GM12878 (cell line): Measurements from ENCODE around the gene CHST13. TPM values are rescaled to one million over a fixed set of nuclear protein-coding genes. Genes with fewer than 3 reads are reported as not detected.

Source experiments
- EZH2 ChIP-seq: IDR thresholded peaks from 2 replicates; pipeline ENCODE4 v1.6.1; 2012; ENCODE audit warnings: low read depth, mild to moderate bottlenecking, control low read depth, inconsistent platforms, low read length, borderline replicate concordance; ENCODE audit not compliant: control insufficient read depth
- FOXK2 ChIP-seq: fragments of 450-650 bp; IDR thresholded peaks from 2 replicates; pipeline ENCODE4 v1.6.1; 2017; ENCODE audit warnings: mild to moderate bottlenecking, moderate library complexity
- HDAC2 ChIP-seq: fragments of 200-600 bp; sonication (generic); IDR thresholded peaks from 2 replicates; pipeline ENCODE4 v1.6.1; 2017
- RAD21 ChIP-seq: IDR thresholded peaks from 2 replicates; pipeline ENCODE4 v1.6.1; 2011; ENCODE audit warnings: mild to moderate bottlenecking, low read depth, low read length, moderate library complexity; ENCODE audit not compliant: insufficient read depth
- TARDBP ChIP-seq: IDR thresholded peaks from 2 replicates; pipeline ENCODE4 v1.6.1; 2016; ENCODE audit warnings: borderline replicate concordance
- polyA plus RNA-seq, 11 experiments: library from polyadenylated mRNA; depleted of rRNA in 4 of 11; unstranded in 6 of 11; stranded (reverse) in 5 of 11; fragments of >200 nt; fragmentation: Nextera tagmentation in 4 of 11; fragmentation: Illumina TruSeq in 1 of 11; extraction: Ambion mirVana in 4 of 11; extraction: Trizol in 1 of 11; gene quantifications; 1 replicate in 1 of 11; 2 replicates in 10 of 11; pipeline versions ENCODE4 v1.2.1 to v1.2.3, GENCODE V29; 2011 to 2016; ENCODE audit warnings: inconsistent platforms in 2 of 11, missing spikeins in 2 of 11, low read depth in 1 of 11
- total RNA-seq, 4 experiments: library from RNA; depleted of rRNA in 3 of 4; stranded (reverse); fragments of >200 nt in 3 of 4; fragmentation: Illumina TruSeq in 1 of 4; extraction: Trizol in 1 of 4; gene quantifications; 2 replicates each; pipeline versions ENCODE4 v1.2.1 to v1.2.3, GENCODE V29; 2013 to 2021
- TF ChIP-seq, protein P1 (sequence below): IDR thresholded peaks from 2 replicates; pipeline ENCODE4 v1.6.1; 2011; ENCODE audit warnings: low read depth, low read length, improper control_type of control experiment, borderline replicate concordance
- TF ChIP-seq, protein P2 (sequence below): fragments of 450-650 bp; formaldehyde crosslinking; IDR thresholded peaks from 2 replicates; pipeline ENCODE4 v1.4.0; 2022; ENCODE audit warnings: mild to moderate bottlenecking, moderate library complexity
- TF ChIP-seq, protein P3 (sequence below): fragments of 450-650 bp; conservative IDR thresholded peaks from 2 replicates; pipeline ENCODE4 v1.6.1; 2017; ENCODE audit warnings: mild to moderate bottlenecking, moderate library complexity
- TF ChIP-seq, protein P4 (sequence below): IDR thresholded peaks from 2 replicates; pipeline ENCODE4 v1.6.1; 2012; ENCODE audit warnings: improper control_type of control experiment, low read depth, low read length; ENCODE audit not compliant: insufficient replicate concordance

The CHST13 gene
- total and polyA plus RNA-seq, 10 of the 15 experiments (the other 5 are each of a cell fraction or from before 2014, with no cell fraction given), result not detected

- TF ChIP-seq EZH2 (no peak), FOXK2 (no peak), HDAC2 (no peak), RAD21 (no peak), TARDBP (no peak)
- TF ChIP-seq, protein P1, sequence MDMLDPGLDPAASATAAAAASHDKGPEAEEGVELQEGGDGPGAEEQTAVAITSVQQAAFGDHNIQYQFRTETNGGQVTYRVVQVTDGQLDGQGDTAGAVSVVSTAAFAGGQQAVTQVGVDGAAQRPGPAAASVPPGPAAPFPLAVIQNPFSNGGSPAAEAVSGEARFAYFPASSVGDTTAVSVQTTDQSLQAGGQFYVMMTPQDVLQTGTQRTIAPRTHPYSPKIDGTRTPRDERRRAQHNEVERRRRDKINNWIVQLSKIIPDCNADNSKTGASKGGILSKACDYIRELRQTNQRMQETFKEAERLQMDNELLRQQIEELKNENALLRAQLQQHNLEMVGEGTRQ, result no peak
- TF ChIP-seq, protein P2, sequence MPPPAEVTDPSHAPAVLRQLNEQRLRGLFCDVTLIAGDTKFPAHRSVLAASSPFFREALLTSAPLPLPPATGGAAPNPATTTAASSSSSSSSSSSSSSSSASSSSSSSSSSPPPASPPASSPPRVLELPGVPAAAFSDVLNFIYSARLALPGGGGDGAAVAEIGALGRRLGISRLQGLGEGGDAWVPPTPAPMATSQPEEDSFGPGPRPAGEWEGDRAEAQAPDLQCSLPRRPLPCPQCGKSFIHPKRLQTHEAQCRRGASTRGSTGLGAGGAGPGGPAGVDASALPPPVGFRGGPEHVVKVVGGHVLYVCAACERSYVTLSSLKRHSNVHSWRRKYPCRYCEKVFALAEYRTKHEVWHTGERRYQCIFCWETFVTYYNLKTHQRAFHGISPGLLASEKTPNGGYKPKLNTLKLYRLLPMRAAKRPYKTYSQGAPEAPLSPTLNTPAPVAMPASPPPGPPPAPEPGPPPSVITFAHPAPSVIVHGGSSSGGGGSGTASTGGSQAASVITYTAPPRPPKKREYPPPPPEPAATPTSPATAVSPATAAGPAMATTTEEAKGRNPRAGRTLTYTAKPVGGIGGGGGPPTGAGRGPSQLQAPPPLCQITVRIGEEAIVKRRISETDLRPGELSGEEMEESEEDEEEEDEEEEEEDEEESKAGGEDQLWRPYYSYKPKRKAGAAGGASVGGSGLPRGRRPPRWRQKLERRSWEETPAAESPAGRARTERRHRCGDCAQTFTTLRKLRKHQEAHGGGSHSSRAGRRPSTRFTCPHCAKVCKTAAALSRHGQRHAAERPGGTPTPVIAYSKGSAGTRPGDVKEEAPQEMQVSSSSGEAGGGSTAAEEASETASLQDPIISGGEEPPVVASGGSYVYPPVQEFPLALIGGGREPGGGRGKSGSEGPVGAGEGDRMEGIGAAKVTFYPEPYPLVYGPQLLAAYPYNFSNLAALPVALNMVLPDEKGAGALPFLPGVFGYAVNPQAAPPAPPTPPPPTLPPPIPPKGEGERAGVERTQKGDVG, result no peak
- TF ChIP-seq, protein P3, sequence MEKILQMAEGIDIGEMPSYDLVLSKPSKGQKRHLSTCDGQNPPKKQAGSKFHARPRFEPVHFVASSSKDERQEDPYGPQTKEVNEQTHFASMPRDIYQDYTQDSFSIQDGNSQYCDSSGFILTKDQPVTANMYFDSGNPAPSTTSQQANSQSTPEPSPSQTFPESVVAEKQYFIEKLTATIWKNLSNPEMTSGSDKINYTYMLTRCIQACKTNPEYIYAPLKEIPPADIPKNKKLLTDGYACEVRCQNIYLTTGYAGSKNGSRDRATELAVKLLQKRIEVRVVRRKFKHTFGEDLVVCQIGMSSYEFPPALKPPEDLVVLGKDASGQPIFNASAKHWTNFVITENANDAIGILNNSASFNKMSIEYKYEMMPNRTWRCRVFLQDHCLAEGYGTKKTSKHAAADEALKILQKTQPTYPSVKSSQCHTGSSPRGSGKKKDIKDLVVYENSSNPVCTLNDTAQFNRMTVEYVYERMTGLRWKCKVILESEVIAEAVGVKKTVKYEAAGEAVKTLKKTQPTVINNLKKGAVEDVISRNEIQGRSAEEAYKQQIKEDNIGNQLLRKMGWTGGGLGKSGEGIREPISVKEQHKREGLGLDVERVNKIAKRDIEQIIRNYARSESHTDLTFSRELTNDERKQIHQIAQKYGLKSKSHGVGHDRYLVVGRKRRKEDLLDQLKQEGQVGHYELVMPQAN, result no peak
- TF ChIP-seq, protein P4, sequence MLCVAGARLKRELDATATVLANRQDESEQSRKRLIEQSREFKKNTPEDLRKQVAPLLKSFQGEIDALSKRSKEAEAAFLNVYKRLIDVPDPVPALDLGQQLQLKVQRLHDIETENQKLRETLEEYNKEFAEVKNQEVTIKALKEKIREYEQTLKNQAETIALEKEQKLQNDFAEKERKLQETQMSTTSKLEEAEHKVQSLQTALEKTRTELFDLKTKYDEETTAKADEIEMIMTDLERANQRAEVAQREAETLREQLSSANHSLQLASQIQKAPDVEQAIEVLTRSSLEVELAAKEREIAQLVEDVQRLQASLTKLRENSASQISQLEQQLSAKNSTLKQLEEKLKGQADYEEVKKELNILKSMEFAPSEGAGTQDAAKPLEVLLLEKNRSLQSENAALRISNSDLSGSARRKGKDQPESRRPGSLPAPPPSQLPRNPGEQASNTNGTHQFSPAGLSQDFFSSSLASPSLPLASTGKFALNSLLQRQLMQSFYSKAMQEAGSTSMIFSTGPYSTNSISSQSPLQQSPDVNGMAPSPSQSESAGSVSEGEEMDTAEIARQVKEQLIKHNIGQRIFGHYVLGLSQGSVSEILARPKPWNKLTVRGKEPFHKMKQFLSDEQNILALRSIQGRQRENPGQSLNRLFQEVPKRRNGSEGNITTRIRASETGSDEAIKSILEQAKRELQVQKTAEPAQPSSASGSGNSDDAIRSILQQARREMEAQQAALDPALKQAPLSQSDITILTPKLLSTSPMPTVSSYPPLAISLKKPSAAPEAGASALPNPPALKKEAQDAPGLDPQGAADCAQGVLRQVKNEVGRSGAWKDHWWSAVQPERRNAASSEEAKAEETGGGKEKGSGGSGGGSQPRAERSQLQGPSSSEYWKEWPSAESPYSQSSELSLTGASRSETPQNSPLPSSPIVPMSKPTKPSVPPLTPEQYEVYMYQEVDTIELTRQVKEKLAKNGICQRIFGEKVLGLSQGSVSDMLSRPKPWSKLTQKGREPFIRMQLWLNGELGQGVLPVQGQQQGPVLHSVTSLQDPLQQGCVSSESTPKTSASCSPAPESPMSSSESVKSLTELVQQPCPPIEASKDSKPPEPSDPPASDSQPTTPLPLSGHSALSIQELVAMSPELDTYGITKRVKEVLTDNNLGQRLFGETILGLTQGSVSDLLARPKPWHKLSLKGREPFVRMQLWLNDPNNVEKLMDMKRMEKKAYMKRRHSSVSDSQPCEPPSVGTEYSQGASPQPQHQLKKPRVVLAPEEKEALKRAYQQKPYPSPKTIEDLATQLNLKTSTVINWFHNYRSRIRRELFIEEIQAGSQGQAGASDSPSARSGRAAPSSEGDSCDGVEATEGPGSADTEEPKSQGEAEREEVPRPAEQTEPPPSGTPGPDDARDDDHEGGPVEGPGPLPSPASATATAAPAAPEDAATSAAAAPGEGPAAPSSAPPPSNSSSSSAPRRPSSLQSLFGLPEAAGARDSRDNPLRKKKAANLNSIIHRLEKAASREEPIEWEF, result no peak
These were observed 7.6 kb upstream of the CHST13 start (continued) for GRCh38 chr3:126516152-126516935.
